GM18951 (cell line): ENCODE data around the gene RAET1E.

Experiments
- POLR2A ChIP-seq: IDR thresholded peaks from 4 replicates; pipeline ENCODE4 v1.6.1; 2011; ENCODE audit warnings: mild to moderate bottlenecking; ENCODE audit not compliant: insufficient read length, insufficient read depth; ENCODE audit errors: extremely low read depth
- in situ Hi-C: fragments of 300-500 bp; cut with MboI; formaldehyde crosslinking; loops from one replicate; pipeline ENCODE4 v1.12.0; 2022; ENCODE audit warnings: low sequenced_read_pairs, mixed read lengths, inconsistent platforms; ENCODE audit not compliant: unreplicated experiment

Gene RAET1E

DNA sequence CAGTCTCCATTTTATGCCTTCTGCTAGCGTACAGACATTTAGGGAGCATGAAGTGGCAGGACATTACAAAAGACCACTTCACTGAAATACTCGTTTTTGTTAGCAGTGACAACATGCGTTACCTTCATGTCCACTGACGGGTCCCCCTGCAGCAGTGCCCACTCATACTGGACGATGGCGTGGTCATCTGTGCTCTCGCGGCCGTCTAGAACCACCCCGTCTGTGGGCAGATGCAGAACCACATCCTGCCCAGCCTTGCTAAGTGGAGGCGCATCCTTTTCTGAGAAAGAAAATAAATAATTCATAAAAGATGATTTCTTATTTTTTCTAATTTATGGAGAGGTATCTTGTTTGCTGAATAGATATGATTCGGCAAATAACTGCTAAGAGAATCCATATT is 45.0 kb downstream of the RAET1E start:
- TF ChIP-seq POLR2A = no peak
- in situ Hi-C loops = no loop called here

DNA sequence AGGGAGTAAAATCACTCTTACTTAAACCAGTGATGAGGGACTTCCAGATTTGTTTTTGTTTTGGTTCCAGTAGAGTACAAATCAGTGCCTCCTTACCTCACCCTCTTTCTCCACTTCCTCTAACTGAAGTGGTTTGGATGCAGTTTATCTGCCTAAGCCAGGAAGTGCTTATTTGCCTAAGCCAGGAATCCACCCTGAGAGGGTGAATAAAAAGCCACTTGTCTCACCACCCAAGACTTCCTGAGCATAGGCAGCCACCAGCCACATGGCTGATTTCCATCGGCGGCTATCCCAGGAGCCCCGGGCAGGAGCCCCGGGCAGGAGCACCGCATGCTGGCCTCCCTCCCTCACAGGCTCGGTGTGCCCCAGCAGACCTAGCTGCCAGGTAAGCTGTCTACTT is 45.7 kb downstream of the RAET1E start:
- no peak for TF ChIP-seq POLR2A
- in situ Hi-C loops = no loop called here

- in situ Hi-C loops = no loop called here
- no peak for TF ChIP-seq POLR2A
Observed at GRCh38 chr6:149851461-149852110, 46.3 kb downstream of the RAET1E start.

GRCh38 chr6:149848343-149848742 is 49.6 kb downstream of the RAET1E start:
- in situ Hi-C loops = loop anchor here (25.0 kb wide), 1 partner anchor 164 kb away; no protein-coding TSS in a partner anchor
